GM18499 (cell line): Measurements from ENCODE around the gene ARHGAP25.

Experiments
- ATAC-seq: cut with Tn5 transposase; IDR thresholded peaks from one replicate; pipeline ENCODE4 v1.9.1; 2021; ENCODE audit warnings: moderate number of reproducible peaks; ENCODE audit not compliant: insufficient read depth, unreplicated experiment

ARHGAP25 gene

GRCh38 chr2:68740400-68740914 is 5.8 kb downstream of the ARHGAP25 start:
- ATAC-seq, result no peak

GRCh38 chr2:68741238-68741637 is 6.6 kb downstream of the ARHGAP25 start:
- no peak for ATAC-seq

GRCh38 chr2:68741805-68742306 is 7.2 kb downstream of the ARHGAP25 start:
- ATAC-seq, result no peak

- no peak for ATAC-seq
These were observed 8.2 kb downstream of the ARHGAP25 start for GRCh38 chr2:68742626-68743415.

GRCh38 chr2:68743531-68743930 is 8.9 kb downstream of the ARHGAP25 start:
- no peak for ATAC-seq

GRCh38 chr2:68744366-68744912 is 9.8 kb downstream of the ARHGAP25 start:
- no peak for ATAC-seq

- no peak for ATAC-seq
These were observed 10.4 kb downstream of the ARHGAP25 start for GRCh38 chr2:68745006-68745405.

GRCh38 chr2:68746408-68746807 is 11.8 kb downstream of the ARHGAP25 start:
- no peak for ATAC-seq

GRCh38 chr2:68747413-68747812 is 12.8 kb downstream of the ARHGAP25 start:
- ATAC-seq, result no peak

GRCh38 chr2:68747900-68748299 is 13.3 kb downstream of the ARHGAP25 start:
- no peak for ATAC-seq

GRCh38 chr2:68748568-68748967 is 14.0 kb downstream of the ARHGAP25 start:
- ATAC-seq, result no peak

GRCh38 chr2:68749345-68749744 is 14.7 kb downstream of the ARHGAP25 start:
- no peak for ATAC-seq

- no peak for ATAC-seq
These were observed 16.2 kb downstream of the ARHGAP25 start for GRCh38 chr2:68750592-68751396.

- ATAC-seq, result peak; percentile 73
These were observed 17.1 kb downstream of the ARHGAP25 start for GRCh38 chr2:68751397-68752339.

GRCh38 chr2:68753318-68753717 is 18.7 kb downstream of the ARHGAP25 start:
- ATAC-seq, result no peak

- ATAC-seq, result no peak
These were observed 20.5 kb downstream of the ARHGAP25 start for GRCh38 chr2:68755071-68755470.

- no peak for ATAC-seq
These were observed 21.6 kb downstream of the ARHGAP25 start for GRCh38 chr2:68756178-68756577.

- no peak for ATAC-seq
These were observed 22.5 kb downstream of the ARHGAP25 start for GRCh38 chr2:68757081-68757480.

GRCh38 chr2:68762100-68762499 is 27.5 kb downstream of the ARHGAP25 start:
- no peak for ATAC-seq

- peak; percentile 42 for ATAC-seq
These were observed 28.1 kb downstream of the ARHGAP25 start for GRCh38 chr2:68762665-68763064.
